ENCODE results near the gene GJD2. TPM values are rescaled to one million over a fixed set of nuclear protein-coding genes. Genes with fewer than 3 reads are reported as not detected.

Gene GJD2
- polyA plus RNA-seq, 1 experiment = not detected

- DNase-seq (ENCODE audit: low read depth) = no peak
- Histone ChIP-seq H3K27me3 (ENCODE audit: control insufficient read depth, insufficient read depth, low read length) (0 out of 2 replicates have a peak, but pooled peaks cover 1% of the 10 kb centered on the region), H3K4me3 (ENCODE audit: low read depth, low read length) (no peak overlapping the region), H3K36me3 (ENCODE audit: control insufficient read depth, insufficient read depth, low read length) (no peaks in the 10 kb centered on the region)
- ChIA-PET POLR2A (no interaction called here), CTCF (no interaction called here)
- TF ChIP-seq CTCF (IDR thresholded peaks at IDR 0.05; ENCODE audit: insufficient read depth, low read depth, low read length) = no peak
Observed at GRCh38 chr15:34768530-34768929, 13.7 kb upstream of the GJD2 start.

GRCh38 chr15:34765741-34766140, 10.9 kb upstream of the GJD2 start:
- Histone ChIP-seq H3K4me3 (ENCODE audit: low read depth, low read length) (no peak overlapping the region), H3K27me3 (ENCODE audit: control insufficient read depth, insufficient read depth, low read length) (0 out of 2 replicates have a peak, but pooled peaks cover 1% of the 10 kb centered on the region), H3K36me3 (ENCODE audit: control insufficient read depth, insufficient read depth, low read length) (no peaks in the 10 kb centered on the region)
- no peak for TF ChIP-seq CTCF (IDR thresholded peaks at IDR 0.05; ENCODE audit: insufficient read depth, low read depth, low read length)
- ChIA-PET POLR2A (no interaction called here), CTCF (no interaction called here)
- DNase-seq (ENCODE audit: low read depth) = no peak

GRCh38 chr15:34760909-34761308, 6.1 kb upstream of the GJD2 start:
- H3K27me3 ChIP-seq (ENCODE audit: control insufficient read depth, insufficient read depth, low read length) = peaks cover 9% of the 10 kb centered on the region
- no peak for DNase-seq (ENCODE audit: low read depth)
- no peak for TF ChIP-seq CTCF (IDR thresholded peaks at IDR 0.05; ENCODE audit: insufficient read depth, low read depth, low read length)
- CTCF ChIA-PET = no interaction called here
- no peak overlapping the region for H3K4me3 ChIP-seq (ENCODE audit: low read depth, low read length)
- POLR2A ChIA-PET = no interaction called here
- no peaks in the 10 kb centered on the region for H3K36me3 ChIP-seq (ENCODE audit: control insufficient read depth, insufficient read depth, low read length)

GRCh38 chr15:34759992-34760391, 5.2 kb upstream of the GJD2 start:
- peaks cover 17% of the 10 kb centered on the region for H3K27me3 ChIP-seq (ENCODE audit: control insufficient read depth, insufficient read depth, low read length)
- TF ChIP-seq CTCF (IDR thresholded peaks at IDR 0.05; ENCODE audit: insufficient read depth, low read depth, low read length) = no peak
- CTCF ChIA-PET = no interaction called here
- H3K4me3 ChIP-seq (ENCODE audit: low read depth, low read length) = no peak overlapping the region
- H3K36me3 ChIP-seq (ENCODE audit: control insufficient read depth, insufficient read depth, low read length) = no peaks in the 10 kb centered on the region
- DNase-seq (ENCODE audit: low read depth) = no peak
- POLR2A ChIA-PET = no interaction called here

GRCh38 chr15:34759347-34759746, 4.5 kb upstream of the GJD2 start:
- POLR2A ChIA-PET = no interaction called here
- H3K27me3 ChIP-seq (ENCODE audit: control insufficient read depth, insufficient read depth, low read length) = peaks cover 19% of the 10 kb centered on the region
- no peak for TF ChIP-seq CTCF (IDR thresholded peaks at IDR 0.05; ENCODE audit: insufficient read depth, low read depth, low read length)
- H3K36me3 ChIP-seq (ENCODE audit: control insufficient read depth, insufficient read depth, low read length) = no peaks in the 10 kb centered on the region
- CTCF ChIA-PET = no interaction called here
- DNase-seq (ENCODE audit: low read depth) = no peak
- H3K4me3 ChIP-seq (ENCODE audit: low read depth, low read length) = no peak overlapping the region

All from BJ (cell line).